H1 (cell line): ENCODE measurements around the gene KDM5A. TPM values are rescaled to one million over a fixed set of nuclear protein-coding genes. Genes with fewer than 3 reads are reported as not detected.

ENCODE experiments used
- CBX8 ChIP-seq: fragments of 300-800, 300-1000 bp; sonication (generic); IDR thresholded peaks from 2 replicates; pipeline ENCODE4 v1.7.1; 2016; ENCODE audit warnings: low read depth, low read length, borderline replicate concordance
- JUND ChIP-seq: IDR thresholded peaks from 2 replicates; pipeline ENCODE4 v1.6.1; 2011; ENCODE audit warnings: mild to moderate bottlenecking, improper control_type of control experiment, low read length
- SAP30 ChIP-seq: fragments of 300-600 bp; sonication (generic); IDR thresholded peaks from 2 replicates; pipeline ENCODE4 v1.7.1; 2012; ENCODE audit warnings: low read length, moderate library complexity, mild to moderate bottlenecking, inconsistent platforms; ENCODE audit not compliant: insufficient read depth, insufficient replicate concordance
- SIX5 ChIP-seq: IDR thresholded peaks from 2 replicates; pipeline ENCODE4 v1.6.1; 2011; ENCODE audit warnings: mild to moderate bottlenecking, low read depth, low read length
- SUZ12 ChIP-seq: fragments of 200-600 bp; sonication (generic); IDR thresholded peaks from 2 replicates; pipeline ENCODE4 v1.6.1; 2012; ENCODE audit warnings: mild to moderate bottlenecking, inconsistent platforms, low read length, moderate library complexity, mixed read lengths
- polyA plus RNA-seq, 7 experiments: library from polyadenylated mRNA; depleted of rRNA in 3 of 7; stranded (reverse) in 5 of 7; unstranded in 2 of 7; fragments of >200 nt in 5 of 7; fragments of 200-250 nt in 2 of 7; gene quantifications; 1 replicate in 5 of 7; 2 replicates in 1 of 7; 4 replicates in 1 of 7; pipeline versions ENCODE4 v1.2.1 to v1.2.3, GENCODE V29; 2011 to 2013; ENCODE audit warnings: missing spikeins in 2 of 7, mixed read lengths in 2 of 7
- total RNA-seq: library from RNA; stranded (reverse); fragmentation: NEBNext Ultra II Directional; extraction: Animal tissue kit (Norgen Biotek cat#: 25700); gene quantifications from 2 replicates; pipeline ENCODE4 v1.2.1, GENCODE V29; 2021

The KDM5A gene
- total and polyA plus RNA-seq, 2 of the 8 experiments (the other 6 are each of a cell fraction or from before 2014, with no cell fraction given): 6.3 to 36.9 TPM

DNA sequence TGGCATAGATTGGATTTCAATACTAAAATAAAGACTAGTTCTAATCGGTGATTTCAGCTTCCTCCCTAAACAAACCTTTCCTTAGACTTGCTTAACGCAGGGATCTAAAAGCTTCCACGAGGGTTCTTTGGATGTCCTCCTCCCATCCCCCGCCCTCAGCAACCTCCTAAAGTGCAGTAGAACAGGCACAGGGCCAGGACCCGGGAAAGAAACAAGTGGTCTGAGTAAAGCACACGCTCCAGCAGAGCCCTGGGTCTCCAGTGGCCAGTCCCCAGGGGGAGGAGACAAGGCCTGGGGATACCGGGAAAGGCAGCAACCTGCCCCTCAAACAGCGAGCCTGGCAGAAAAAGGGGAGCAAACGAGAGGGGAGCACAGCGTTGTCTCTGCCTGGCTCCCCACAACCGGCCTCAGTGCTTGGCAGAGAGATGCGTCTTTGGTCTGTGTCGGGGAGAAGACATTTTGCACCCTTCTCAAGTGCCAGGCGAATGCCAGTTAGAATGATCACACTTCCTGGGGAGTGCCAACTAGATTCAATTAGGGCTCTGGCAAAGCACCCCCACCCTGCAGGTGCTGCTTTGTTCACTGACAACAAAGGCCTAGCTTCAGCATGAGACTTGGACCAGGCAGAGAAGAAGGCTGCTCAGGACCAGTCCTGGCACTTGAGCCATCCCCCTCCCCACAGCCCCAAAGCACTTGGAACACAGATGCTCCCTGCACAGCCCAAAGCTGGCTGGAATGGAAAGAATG, 158.0 kb downstream of the KDM5A start (continued):
- TF ChIP-seq JUND (no peak), SAP30 (no peak), SUZ12 (no peak), CBX8 (no peak), SIX5 (no peak)

Other genes with a start within 250 kb of the KDM5A start
- 0.65 and 1.1 TPM in 2 replicates for gene SLC6A12, start 175.2 kb downstream of the KDM5A start, total RNA-seq
- gene SLC6A12, start 175.2 kb downstream of the KDM5A start, polyA plus RNA-seq (2011; rRNA removed): 0.63 and 0.70 TPM in 2 replicates
- not detected in 2 replicates for gene SLC6A13, start 126.5 kb downstream of the KDM5A start, total RNA-seq
- gene SLC6A13, start 126.5 kb downstream of the KDM5A start, polyA plus RNA-seq (2011; rRNA removed): 0.03 and 0.19 TPM in 2 replicates
- gene CCDC77, start 12.3 kb upstream of the KDM5A start, total RNA-seq: 29.3 and 30.4 TPM in 2 replicates
- 6.1 and 10.3 TPM in 2 replicates for gene CCDC77, start 12.3 kb upstream of the KDM5A start, polyA plus RNA-seq (2011; rRNA removed)
- gene B4GALNT3, start 70.6 kb upstream of the KDM5A start, total RNA-seq: 20.3 and 20.4 TPM in 2 replicates
- 12.5 and 14.9 TPM in 2 replicates for gene B4GALNT3, start 70.6 kb upstream of the KDM5A start, polyA plus RNA-seq (2011; rRNA removed)